Heart right ventricle (tissue), 16 donors: ENCODE results near the gene TIAL1. TPM values are rescaled to one million over a fixed set of nuclear protein-coding genes. Genes with fewer than 3 reads are reported as not detected.
"Not testable (repeated sequence)": the region's sequence is repeated elsewhere in the genome, so short reads cannot be mapped to it uniquely, and the experiment has no call there.

Source experiments
- ATAC-seq, 8 donors: fragments of 200-7000 bp; cut with Tn5 transposase; one replicate each; pipeline ENCODE4 v1.9.1; 2020; ENCODE audit warnings: mild to moderate bottlenecking in 8 of 8, moderate library complexity in 8 of 8, moderate number of reproducible peaks in 1 of 8
- DNase-seq, 2 donors: peaks; one replicate each; pipeline ENCODE4 v3.0.0-alpha.2; 2020
- H3K27ac ChIP-seq, 10 donors: fragments of 200-600 bp; sonication (generic) in 2 of 10; one replicate each; pipeline versions ENCODE4 v1.5.0 to v1.8.0; 2020 to 2022; ENCODE audit warnings: mild to moderate bottlenecking in 3 of 10
- H3K27me3 ChIP-seq, 7 donors: fragments of 200-600 bp; one replicate each; pipeline ENCODE4 v1.8.0; 2021 to 2022; ENCODE audit warnings: mild to moderate bottlenecking in 2 of 7
- H3K36me3 ChIP-seq, 9 donors: fragments of 200-600 bp; sonication (generic) in 1 of 9; one replicate each; pipeline versions ENCODE4 v1.5.0 to v1.8.0; 2020 to 2022; ENCODE audit warnings: mild to moderate bottlenecking in 2 of 9
- H3K4me1 ChIP-seq, 9 donors: fragments of 200-600 bp; sonication (generic) in 1 of 9; one replicate each; pipeline versions ENCODE4 v1.5.0 to v1.8.0; 2020 to 2022; ENCODE audit warnings: mild to moderate bottlenecking in 4 of 9
- H3K4me3 ChIP-seq, 10 donors: fragments of 200-600 bp; sonication (generic) in 2 of 10; one replicate each; pipeline versions ENCODE4 v1.5.0 to v1.8.0; 2020 to 2022; ENCODE audit warnings: mild to moderate bottlenecking in 7 of 10, moderate library complexity in 2 of 10
- H3K9me3 ChIP-seq, 11 donors: fragments of 200-600 bp in 10 of 11; sonication (generic) in 2 of 11; one replicate each; pipeline versions ENCODE4 v1.5.0 to v1.8.0; 2013 to 2022; ENCODE audit warnings: mild to moderate bottlenecking in 2 of 11, control low read depth in 1 of 11, moderate library complexity in 1 of 11
- WGBS, 2 donors: extraction: QIAGEN DNeasy Blood & Tissue Kit; methylation state at CpG; one replicate each; pipeline ENCODE4 v1.1.7; 2013; ENCODE audit warnings: inconsistent platforms in 1 of 2; 5-methylcytosine and 5-hydroxymethylcytosine counted together
- intact Hi-C, 10 donors: fragments of 100-400 bp; cut with DNase I; formaldehyde crosslinking; loops; one replicate each; pipeline versions ENCODE4 v1.11.1 to v1.14.2; 2022
- polyA plus RNA-seq, 2 donors: library from polyadenylated mRNA; stranded (reverse); fragments of 200-250 nt; gene quantifications; one replicate each; pipeline ENCODE4 v1.2.3, GENCODE V29; 2013
- total RNA-seq, 10 donors: library from RNA; stranded (reverse); fragmentation: NEBNext Ultra II Directional in 3 of 10; extraction: Animal tissue kit (Norgen Biotek cat#: 25700) in 3 of 10; gene quantifications; one replicate each; pipeline versions ENCODE4 v1.2.1 to v1.2.4, GENCODE V29; 2021 to 2023
- TF ChIP-seq, protein P1 (sequence below), 9 donors: fragments of 200-600 bp; sonication (generic) in 2 of 9; IDR thresholded peaks; one replicate each; pipeline versions ENCODE4 v1.5.0 to v1.8.0; 2021 to 2022; ENCODE audit warnings: antibody characterized with exemption in 9 of 9, mild to moderate bottlenecking in 5 of 9, moderate library complexity in 1 of 9
- donor health status: Arrhythmogenic right ventricular cardiomyopathy.
- donor health status: ischemic (EF 13 %, LVEDD 7.1; RV severe dilation, severe dysfunction).
- donor health status: healthy with polysubstance abuse.
- donor health status: DM: no; HTN: yes; CAD: no.
- donor health status: DM: no; HTN: no; CAD: no.
- donor health status: ischemic (EF 25% LVEDD 6.9; RV normal size, moderate dysfunction).
- donor health status: ischemic (EF 25% LVEDD 5.7; RV mildly dilated, moderate dysfunction).
- donor health status: healthy.
- donor health status: DM: yes; HTN: yes; CAD: no.
- donor health status: Ischemic cardiomyopathy.
- donor health status: ischemic (EF 35%, LVEDD 5.7; RV mildly dilated, moderate dysfunction).
- donor health status: nonischemic (EF 11% LVEDD 7.7; RV severe dilation, severe dysfunction).
- donor health status: DM: yes; HTN: yes; CAD: no.
- donor health status: PGD.
- donor health status: ischemic (EF 29% LVEDD 5.4; RV normal size, mild dysfunction).
- donor health status: nonischemic (EF 23%, LVEDD 6.1; RV moderate dilation, normal function).

The TIAL1 gene
- total and polyA plus RNA-seq, 12 donors = 35.9 to 94.6 (median 69.9) TPM

- no peak overlapping the region for H3K27ac ChIP-seq
- no peak for ATAC-seq
- intact Hi-C loops = no loop called here
- H3K4me1 ChIP-seq = peaks cover 0 to 6% (median 0%) of the 10 kb centered on the region in 9 donors
- H3K9me3 ChIP-seq = no peaks in the 10 kb centered on the region
- H3K36me3 ChIP-seq = peaks cover 0 to 94% (median 53%) of the 10 kb centered on the region in 9 donors
- H3K4me3 ChIP-seq = no peak overlapping the region
- no peaks in the 10 kb centered on the region for H3K27me3 ChIP-seq
- no peak for DNase-seq
- TF ChIP-seq, protein P1, sequence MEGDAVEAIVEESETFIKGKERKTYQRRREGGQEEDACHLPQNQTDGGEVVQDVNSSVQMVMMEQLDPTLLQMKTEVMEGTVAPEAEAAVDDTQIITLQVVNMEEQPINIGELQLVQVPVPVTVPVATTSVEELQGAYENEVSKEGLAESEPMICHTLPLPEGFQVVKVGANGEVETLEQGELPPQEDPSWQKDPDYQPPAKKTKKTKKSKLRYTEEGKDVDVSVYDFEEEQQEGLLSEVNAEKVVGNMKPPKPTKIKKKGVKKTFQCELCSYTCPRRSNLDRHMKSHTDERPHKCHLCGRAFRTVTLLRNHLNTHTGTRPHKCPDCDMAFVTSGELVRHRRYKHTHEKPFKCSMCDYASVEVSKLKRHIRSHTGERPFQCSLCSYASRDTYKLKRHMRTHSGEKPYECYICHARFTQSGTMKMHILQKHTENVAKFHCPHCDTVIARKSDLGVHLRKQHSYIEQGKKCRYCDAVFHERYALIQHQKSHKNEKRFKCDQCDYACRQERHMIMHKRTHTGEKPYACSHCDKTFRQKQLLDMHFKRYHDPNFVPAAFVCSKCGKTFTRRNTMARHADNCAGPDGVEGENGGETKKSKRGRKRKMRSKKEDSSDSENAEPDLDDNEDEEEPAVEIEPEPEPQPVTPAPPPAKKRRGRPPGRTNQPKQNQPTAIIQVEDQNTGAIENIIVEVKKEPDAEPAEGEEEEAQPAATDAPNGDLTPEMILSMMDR (IDR thresholded peaks at IDR 0.05) = no peak
Measured at GRCh38 chr10:119575991-119576390, 20.8 kb downstream of the TIAL1 start.

DNA sequence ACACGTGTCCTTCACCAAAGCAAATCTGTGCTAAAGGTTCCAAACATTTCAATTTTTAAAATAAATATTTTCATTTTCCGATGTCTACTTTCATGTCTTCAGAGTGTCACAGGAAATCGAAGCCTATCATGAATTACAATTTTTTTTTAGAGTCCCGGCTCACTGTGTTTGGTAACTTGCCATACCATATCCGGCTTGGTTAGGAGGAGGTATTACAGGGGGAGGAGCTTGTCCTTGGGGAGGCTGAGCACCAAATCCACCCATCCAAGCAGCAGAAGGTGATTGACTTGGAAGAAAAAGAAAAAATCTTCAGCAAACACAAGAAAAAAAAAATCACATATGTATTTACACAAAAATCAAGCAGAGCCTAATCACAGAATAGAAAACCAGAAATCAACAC is 21.3 kb downstream of the TIAL1 start:
- H3K4me1 ChIP-seq = peaks cover 0 to 6% (median 0%) of the 10 kb centered on the region in 9 donors
- H3K36me3 ChIP-seq = peaks cover 0 to 89% (median 53%) of the 10 kb centered on the region in 9 donors

GRCh38 chr10:119567978-119568377 is 28.8 kb downstream of the TIAL1 start:
- 91 to 95% methylated on average over 8 of the region's 8 CpGs for WGBS, 2 donors
- TF ChIP-seq, protein P1 (IDR thresholded peaks at IDR 0.05) = no peak
- peaks cover 0 to 14% (median 6%) of the 10 kb centered on the region in 9 donors for H3K36me3 ChIP-seq
- H3K4me1 ChIP-seq = peaks cover 0 to 7% (median 0%) of the 10 kb centered on the region in 9 donors
- H3K27me3 ChIP-seq = no peaks in the 10 kb centered on the region
- H3K9me3 ChIP-seq = no peaks in the 10 kb centered on the region
- intact Hi-C loops = loop anchor here in 1 of 10 donors (2.0 kb wide), 1 partner anchor 23 kb away; no protein-coding TSS in a partner anchor
- no peak overlapping the region for H3K4me3 ChIP-seq
- DNase-seq (no peak), ATAC-seq (no peak)
- no peak overlapping the region for H3K27ac ChIP-seq

More for the DNA sequence above, 21.3 kb downstream of the TIAL1 start:
- WGBS, 2 donors = 40 to 55% methylated on average over 5 of the region's 5 CpGs
- Histone ChIP-seq H3K27ac (no peak overlapping the region), H3K4me3 (no peak overlapping the region), H3K9me3 (no peaks in the 10 kb centered on the region), H3K27me3 (no peaks in the 10 kb centered on the region)
- TF ChIP-seq, protein P1 (IDR thresholded peaks at IDR 0.05) = no peak
- peak in 2 of 8 donors; percentile 54 to 55 for ATAC-seq
- DNase-seq = no peak
- intact Hi-C loops = no loop called here

DNA sequence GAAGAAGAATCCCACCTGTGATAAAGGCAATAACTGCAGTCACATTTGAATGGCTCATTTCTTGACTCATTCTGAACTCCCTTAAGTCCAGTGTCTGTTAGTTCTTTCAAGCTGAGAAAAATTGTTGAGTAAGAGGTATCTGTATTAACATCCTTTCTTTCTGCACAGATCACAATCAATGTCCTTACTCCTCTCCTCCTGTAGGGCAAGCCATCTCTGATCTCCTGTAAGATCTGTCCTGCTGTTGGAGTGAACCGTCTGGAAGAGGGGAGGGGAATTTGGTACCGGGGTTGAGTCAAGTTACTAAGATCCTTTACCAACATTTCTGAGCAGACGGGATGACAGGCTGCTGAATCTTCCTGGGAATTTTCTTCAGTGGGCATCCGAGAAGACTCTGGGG is 34.7 kb downstream of the TIAL1 start:
- no peak overlapping the region for H3K4me3 ChIP-seq
- H3K36me3 ChIP-seq = no peaks in the 10 kb centered on the region
- ATAC-seq = no peak
- TF ChIP-seq, protein P1 (IDR thresholded peaks at IDR 0.05) = no peak
- intact Hi-C loops = no loop called here
- 87 to 88% methylated on average over 4 of the region's 4 CpGs for WGBS, 2 donors
- H3K27ac ChIP-seq = no peak overlapping the region
- H3K4me1 ChIP-seq = no peaks in the 10 kb centered on the region
- no peak for DNase-seq
- H3K27me3 ChIP-seq = no peaks in the 10 kb centered on the region
- H3K9me3 ChIP-seq = no peaks in the 10 kb centered on the region

- DNase-seq, ATAC-seq, intact Hi-C loops, H3K27ac ChIP-seq, H3K27me3 ChIP-seq, H3K9me3 ChIP-seq, H3K4me1 ChIP-seq, H3K36me3 ChIP-seq, H3K4me3 ChIP-seq: not testable (repeated sequence)
- WGBS, 2 donors = 95% methylated on average over 26 to 32 of the region's 33 CpGs
Measured at GRCh38 chr10:119559511-119559910, 37.3 kb downstream of the TIAL1 start.

DNA sequence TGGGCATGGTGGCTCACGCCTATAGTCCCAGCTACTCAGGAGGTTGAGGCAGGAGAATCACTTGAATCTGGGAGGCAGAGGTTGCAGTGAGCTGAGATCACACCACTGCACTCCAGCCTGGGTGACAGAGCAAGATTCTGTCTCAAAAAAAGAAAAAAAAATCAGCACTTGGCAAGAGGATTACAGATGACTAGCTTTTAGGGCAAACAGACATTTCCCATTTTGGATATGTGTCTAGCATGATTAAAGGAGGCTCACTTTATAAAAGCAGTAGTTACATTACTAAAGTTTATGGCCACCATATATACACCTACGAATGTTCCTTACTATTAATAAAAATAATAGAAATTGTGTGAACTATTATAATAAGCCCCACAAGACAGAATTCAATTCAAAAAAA is 40.7 kb downstream of the TIAL1 start:
- H3K4me3 ChIP-seq, intact Hi-C loops: not testable (repeated sequence)
- WGBS, 2 donors = 91 to 100% methylated on average over 2 of the region's 2 CpGs

More for the DNA sequence above, 40.7 kb downstream of the TIAL1 start:
- H3K36me3 ChIP-seq, DNase-seq, H3K9me3 ChIP-seq, H3K27me3 ChIP-seq, ATAC-seq, H3K27ac ChIP-seq, H3K4me1 ChIP-seq: not testable (repeated sequence)
